HG02840 (cell line): Measurements from ENCODE around the gene EFTUD2.
"Not testable (repeated sequence)": the region's sequence is repeated elsewhere in the genome, so short reads cannot be mapped to it uniquely, and the experiment has no call there.

ENCODE experiments used
- ATAC-seq: cut with Tn5 transposase; IDR thresholded peaks from one replicate; pipeline ENCODE4 v1.9.1; 2021; ENCODE audit warnings: mild to moderate bottlenecking, moderate library complexity, moderate number of reproducible peaks; ENCODE audit not compliant: unreplicated experiment, low FRiP score

Gene EFTUD2

DNA sequence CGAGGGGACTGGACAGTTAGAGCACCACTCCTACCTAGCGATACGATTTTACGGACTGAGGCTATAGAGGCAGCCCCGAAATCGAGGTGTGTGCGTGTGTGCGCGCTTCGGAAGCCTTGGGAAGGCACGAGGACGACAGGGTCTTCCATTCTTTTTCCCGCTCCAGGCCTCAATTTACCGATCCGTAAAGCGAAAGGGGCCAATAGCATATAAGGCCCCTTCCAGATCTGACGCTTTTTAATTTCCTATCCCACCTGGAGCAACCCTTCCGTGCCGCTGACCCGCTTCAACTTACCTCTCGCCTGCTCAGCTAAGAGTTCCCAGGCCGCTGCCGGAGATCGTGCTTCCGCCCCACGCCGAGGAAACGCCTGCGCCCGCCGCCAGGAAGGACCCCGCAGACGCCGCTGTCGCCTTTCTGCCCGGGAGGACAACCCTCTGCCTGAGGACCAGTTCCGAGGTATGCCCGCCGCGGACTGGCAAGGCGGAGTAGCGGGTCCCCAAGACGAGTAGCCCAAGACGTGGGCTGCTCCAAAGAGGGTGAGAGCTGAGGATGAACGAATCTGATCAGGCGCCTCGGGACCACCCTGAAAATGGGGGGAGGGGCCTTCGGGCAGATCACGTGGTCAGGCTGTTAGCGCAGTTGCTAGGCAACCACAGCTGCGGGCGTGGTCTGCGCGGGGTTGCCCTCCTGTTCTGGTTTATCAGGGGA, at the start of gene EFTUD2:
TSS of gene EFTUD2 (minus strand) at position 372 of the 709 bp plus-strand sequence. CDS start 4,924 bp downstream, outside the sequence.
- peak; percentile 82 for ATAC-seq

DNA sequence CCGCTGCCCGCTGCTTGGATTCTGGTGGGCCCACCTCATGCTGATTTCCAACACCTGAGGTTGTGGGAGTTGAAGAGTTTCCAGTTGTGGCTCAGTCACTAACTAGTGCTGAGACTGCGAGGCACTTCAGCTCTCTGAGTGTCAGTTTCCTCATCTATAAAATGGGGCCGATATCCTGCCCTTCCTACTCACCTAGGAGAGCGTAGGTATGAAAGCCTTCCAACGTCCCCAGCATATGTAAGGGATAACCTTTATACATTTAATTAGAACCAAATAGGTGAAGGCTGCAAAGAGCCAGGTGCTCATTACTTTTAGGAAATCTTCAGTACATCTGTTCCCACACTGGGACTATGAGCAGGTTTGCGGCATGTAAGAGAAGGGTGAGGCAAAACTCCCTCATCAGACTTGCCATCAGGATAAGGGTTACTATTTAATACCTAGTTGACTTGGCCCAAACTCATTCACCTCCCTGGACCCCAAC, 49.1 kb upstream of the EFTUD2 start:
- ATAC-seq, result no peak

GRCh38 chr17:44947461-44948314, 48.4 kb upstream of the EFTUD2 start, which contains the start of gene KIF18B:
Gene KIF18B (minus strand): TSS chr17:44947773. CDS start chr17:44936344, 11,429 bp downstream.
- peak; percentile 92 for ATAC-seq

DNA sequence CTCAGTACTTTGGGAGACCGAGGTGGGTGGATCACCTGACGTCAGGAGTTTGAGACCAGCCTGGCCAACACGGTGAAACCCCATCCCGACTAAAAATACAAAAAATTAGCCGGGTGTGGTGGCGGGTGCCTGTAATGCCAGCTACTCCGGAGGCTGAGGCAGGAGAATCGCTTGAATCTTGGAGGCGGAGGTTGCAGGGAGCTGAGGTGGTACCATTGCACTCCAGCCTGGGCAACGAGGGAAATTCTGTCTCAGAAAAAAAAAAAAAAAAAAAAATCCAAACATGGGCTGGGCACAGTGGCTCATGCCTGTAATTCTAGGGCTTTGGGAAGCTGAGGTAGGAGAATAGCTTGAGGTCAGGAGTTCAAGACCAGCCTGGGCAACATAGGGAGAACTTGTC, 46.4 kb upstream of the EFTUD2 start:
- ATAC-seq, result not testable (repeated sequence)

- ATAC-seq, result no peak
Observed at GRCh38 chr17:44942456-44942855, 43.2 kb upstream of the EFTUD2 start.

DNA sequence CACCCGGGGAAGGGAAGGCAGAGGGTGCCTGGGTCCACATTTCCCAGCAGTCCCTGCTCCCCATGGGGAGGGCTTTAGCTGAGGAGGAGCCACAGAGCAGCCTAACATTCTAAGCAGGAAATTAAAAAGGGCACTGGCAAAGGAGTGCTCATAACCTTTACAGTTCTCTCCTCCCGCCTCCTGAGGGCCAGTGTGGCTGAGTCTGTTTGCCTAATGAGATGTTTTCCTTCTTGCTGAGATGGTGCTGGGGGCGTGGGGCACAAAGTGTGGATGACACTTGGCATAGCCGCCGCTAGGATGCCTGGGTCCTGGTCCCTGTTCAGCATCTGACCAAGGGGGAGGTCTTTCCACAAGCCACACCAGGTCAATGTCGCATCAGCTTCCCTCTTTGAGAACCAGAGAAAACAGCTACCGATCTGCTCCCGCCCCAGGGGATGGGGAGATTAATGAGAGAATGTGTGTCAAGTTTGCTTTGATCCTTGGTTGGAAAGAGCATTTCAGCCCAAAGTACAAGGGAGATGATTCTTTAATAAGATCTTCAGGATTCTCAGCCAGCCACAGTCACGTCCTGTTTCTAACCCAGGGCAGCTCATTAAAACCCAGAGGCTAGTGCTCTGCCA, 42.6 kb upstream of the EFTUD2 start:
- no peak for ATAC-seq

- ATAC-seq, result no peak
Observed at GRCh38 chr17:44940768-44941167, 41.5 kb upstream of the EFTUD2 start.

- no peak for ATAC-seq
Observed at GRCh38 chr17:44940317-44940716, 41.1 kb upstream of the EFTUD2 start.

DNA sequence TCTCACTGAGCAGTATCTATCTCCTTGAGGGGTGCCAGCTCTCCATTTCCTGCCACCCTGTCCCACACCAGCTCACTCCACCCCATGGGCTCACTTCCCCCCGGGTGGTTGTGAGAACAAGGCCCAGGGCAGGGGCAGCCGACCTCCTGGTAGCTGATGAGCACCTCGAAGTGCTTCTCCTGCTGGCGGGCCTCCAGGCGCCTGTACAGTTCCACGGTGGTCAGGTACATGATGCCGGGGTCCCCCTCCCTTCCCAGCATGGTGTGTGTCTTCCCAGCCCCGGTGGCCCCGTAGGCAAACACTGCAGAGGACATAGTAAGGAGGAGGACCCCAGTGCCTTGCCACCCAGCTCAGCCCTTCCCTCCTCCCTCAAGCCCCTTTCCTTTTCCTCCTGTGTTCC, 35.9 kb upstream of the EFTUD2 start:
- no peak for ATAC-seq

DNA sequence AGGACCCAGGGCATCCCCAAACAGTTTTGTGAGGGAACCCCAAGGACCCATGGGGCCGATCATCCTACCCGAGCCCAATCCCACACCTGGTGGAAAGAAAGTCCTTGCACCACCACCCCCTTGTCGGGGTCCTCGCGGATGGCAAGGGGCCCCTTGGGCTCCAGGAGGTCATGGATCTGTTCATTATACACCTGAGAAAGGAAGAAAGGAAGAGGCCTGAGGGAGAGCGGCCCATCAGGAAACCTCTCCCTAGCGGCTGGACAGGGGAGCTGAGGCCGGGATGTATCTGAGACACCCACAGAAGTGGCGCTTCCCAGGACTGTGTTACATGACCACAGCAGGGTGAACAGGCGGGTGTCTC, 35.5 kb upstream of the EFTUD2 start:
- ATAC-seq, result no peak

- ATAC-seq, result no peak
Observed at GRCh38 chr17:44933824-44934744, 34.8 kb upstream of the EFTUD2 start.

- no peak for ATAC-seq
Observed at GRCh38 chr17:44932787-44933097, 33.5 kb upstream of the EFTUD2 start.

DNA sequence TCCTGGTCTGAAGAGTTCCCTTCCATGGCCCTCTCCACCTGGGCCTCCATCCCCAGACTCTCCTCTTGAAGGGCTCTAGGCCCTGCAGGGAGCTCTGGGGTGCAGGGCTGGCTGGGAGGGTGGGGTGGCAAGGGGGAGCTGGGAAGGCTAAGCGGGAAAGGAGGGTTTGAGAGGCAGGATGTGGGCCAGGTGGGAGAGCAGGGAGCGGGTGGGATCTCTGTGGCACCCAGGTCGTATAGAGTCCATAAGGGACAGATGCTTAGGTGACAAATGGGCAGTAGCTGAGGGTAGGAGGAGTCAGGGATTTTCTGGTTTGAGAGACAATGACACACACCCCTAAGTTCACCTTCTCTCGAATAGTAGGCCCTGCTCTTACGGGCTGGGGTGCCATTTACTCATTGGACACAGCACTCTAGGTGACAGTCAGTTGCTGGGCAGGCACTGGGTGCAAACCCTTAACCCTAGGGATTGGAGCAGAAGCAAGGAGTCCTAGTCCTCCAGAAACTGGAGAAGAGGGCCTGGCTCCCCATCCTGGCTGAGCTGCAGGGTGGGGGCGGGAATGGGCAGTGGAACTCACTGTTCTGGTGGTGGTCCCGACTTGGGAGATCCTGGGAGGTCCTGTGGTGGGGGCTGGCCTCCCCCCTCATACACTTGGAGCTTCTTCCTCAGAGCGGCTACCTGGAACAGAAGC, 33.0 kb upstream of the EFTUD2 start:
- ATAC-seq, result no peak

- no peak for ATAC-seq
Observed at GRCh38 chr17:44931376-44931775, 32.1 kb upstream of the EFTUD2 start.

- ATAC-seq, result no peak
Observed at GRCh38 chr17:44930667-44931066, 31.4 kb upstream of the EFTUD2 start.

GRCh38 chr17:44928950-44929720, 29.9 kb upstream of the EFTUD2 start:
- ATAC-seq, result no peak

GRCh38 chr17:44928136-44928535, 28.9 kb upstream of the EFTUD2 start:
- ATAC-seq, result no peak

GRCh38 chr17:44927696-44928095, 28.5 kb upstream of the EFTUD2 start:
- ATAC-seq, result no peak
